ENCODE measurements around the gene TAGLN. TPM values are rescaled to one million over a fixed set of nuclear protein-coding genes. Genes with fewer than 3 reads are reported as not detected.

The TAGLN gene
- total and polyA plus RNA-seq, 2 of the 8 experiments (the other 6 are each of a cell fraction or from before 2014, with no cell fraction given), result 140 to 300 TPM

DNA sequence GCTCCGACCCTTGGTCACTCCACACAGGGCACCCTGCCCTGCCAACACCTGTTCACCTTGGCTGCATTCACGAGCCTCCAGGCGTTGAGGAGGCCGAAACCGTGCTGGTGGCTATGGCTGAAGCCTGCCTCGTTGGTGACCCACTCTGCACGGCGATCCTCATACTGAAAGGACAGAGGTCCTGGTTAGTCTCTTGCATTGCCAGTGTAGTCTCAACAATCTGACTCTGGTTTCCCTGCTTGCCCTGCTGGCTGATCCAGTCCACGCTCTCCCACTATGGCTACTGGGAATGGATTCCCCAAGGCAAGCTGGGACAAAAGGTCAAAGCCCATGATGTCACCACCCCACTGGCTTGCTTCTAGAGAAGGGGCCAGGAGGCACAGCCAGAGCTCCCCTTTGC is 19.8 kb downstream of the TAGLN start (continued):
- TF ChIP-seq CHD7 (IDR thresholded peaks at IDR 0.05; ENCODE audit: insufficient replicate concordance, low read length) (no peak), JUND (IDR thresholded peaks at IDR 0.05; ENCODE audit: low read length) (no peak), ATF2 (IDR thresholded peaks at IDR 0.05; ENCODE audit: low read length) (no peak), HDAC2 (IDR thresholded peaks at IDR 0.05; ENCODE audit: borderline replicate concordance in 1 of 2, low read depth in 2 of 2, low read length in 2 of 2) (no peak), TCF12 (IDR thresholded peaks at IDR 0.05; ENCODE audit: low read depth, low read length) (no peak), RXRA (IDR thresholded peaks at IDR 0.05; ENCODE audit: insufficient read depth, low read depth, low read length) (no peak), ATF3 (IDR thresholded peaks at IDR 0.05; ENCODE audit: insufficient read depth, low read depth, low read length) (no peak), EZH2 (IDR thresholded peaks at IDR 0.05; ENCODE audit: low read depth, low read length, severe bottlenecking) (no peak), SIRT6 (IDR thresholded peaks at IDR 0.05; ENCODE audit: low read length) (no peak)
